ENCODE data around the gene WDR33. TPM values are rescaled to one million over a fixed set of nuclear protein-coding genes. Genes with fewer than 3 reads are reported as not detected.
A peak's percentile ranks its signal among the peaks of the same experiment; 100 is the strongest.
"Not testable (repeated sequence)": the region's sequence is repeated elsewhere in the genome, so short reads cannot be mapped to it uniquely, and the experiment has no call there.

WDR33 gene
- total RNA-seq, 6 donors from 2014 or later, result 33.7 to 76.3 (median 47.5) TPM

DNA sequence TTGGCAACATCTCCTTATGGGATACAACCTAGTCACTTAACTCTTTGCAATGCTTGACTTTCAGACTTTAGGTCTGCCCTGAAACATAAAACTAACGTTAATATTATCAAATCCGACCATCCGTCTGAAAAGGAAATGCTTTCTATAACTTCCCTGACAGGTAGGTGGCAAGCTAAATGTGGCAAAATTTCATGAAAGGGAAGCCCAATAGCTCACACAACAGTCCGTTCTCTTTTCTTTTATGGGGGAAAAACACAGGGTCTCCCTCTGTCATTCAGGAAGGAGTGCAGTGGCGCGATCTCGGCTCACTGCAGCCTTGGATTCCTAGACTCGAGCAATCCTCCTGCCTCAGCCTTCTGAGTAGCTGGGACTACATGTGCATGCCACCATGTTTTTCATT lies 56.8 kb downstream of the WDR33 start:
- peaks cover 0 to 20% (median 0%) of the 10 kb centered on the region in 4 donors for H3K36me3 ChIP-seq
- no peak overlapping the region for H3K4me3 ChIP-seq
- 86% methylated on average over 8 of the region's 8 CpGs for WGBS, 2 donors
- H3K27ac ChIP-seq, result no peak overlapping the region
- H3K4me1 ChIP-seq, result peaks cover 0 to 5% (median 0%) of the 10 kb centered on the region in 4 donors
- DNase-seq (no peak), ATAC-seq (ENCODE audit: low FRiP score in 2 of 2) (no peak)
- no peak for TF ChIP-seq EP300 (IDR thresholded peaks at IDR 0.05)
- no peak for TF ChIP-seq POLR2A (IDR thresholded peaks at IDR 0.05)
- TF ChIP-seq, protein P1, sequence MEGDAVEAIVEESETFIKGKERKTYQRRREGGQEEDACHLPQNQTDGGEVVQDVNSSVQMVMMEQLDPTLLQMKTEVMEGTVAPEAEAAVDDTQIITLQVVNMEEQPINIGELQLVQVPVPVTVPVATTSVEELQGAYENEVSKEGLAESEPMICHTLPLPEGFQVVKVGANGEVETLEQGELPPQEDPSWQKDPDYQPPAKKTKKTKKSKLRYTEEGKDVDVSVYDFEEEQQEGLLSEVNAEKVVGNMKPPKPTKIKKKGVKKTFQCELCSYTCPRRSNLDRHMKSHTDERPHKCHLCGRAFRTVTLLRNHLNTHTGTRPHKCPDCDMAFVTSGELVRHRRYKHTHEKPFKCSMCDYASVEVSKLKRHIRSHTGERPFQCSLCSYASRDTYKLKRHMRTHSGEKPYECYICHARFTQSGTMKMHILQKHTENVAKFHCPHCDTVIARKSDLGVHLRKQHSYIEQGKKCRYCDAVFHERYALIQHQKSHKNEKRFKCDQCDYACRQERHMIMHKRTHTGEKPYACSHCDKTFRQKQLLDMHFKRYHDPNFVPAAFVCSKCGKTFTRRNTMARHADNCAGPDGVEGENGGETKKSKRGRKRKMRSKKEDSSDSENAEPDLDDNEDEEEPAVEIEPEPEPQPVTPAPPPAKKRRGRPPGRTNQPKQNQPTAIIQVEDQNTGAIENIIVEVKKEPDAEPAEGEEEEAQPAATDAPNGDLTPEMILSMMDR (IDR thresholded peaks at IDR 0.05), result no peak
- no peak for TF ChIP-seq POLR2AphosphoS5 (IDR thresholded peaks at IDR 0.05)
- H3K9me3 ChIP-seq, result no peaks in the 10 kb centered on the region
- H3K27me3 ChIP-seq, result no peaks in the 10 kb centered on the region

DNA sequence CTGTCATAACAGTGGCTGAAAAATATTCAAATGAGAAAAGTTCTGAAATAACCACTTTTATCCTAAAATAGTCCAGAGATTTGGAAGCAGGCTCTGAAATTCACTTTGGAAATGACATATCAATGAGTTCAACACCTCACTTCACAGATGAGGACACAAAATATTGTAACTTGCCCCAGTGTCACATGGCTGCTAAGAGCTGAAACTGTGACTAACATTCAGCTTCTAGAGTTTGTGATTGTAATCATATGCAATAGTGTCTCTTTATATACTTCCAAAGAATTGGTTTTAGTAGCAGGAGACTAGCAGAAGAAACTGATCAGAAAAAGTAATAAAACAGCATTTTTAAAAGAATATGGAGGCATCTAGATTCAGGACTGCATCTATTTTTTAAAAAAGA lies 57.6 kb downstream of the WDR33 start:
- H3K9me3 ChIP-seq, result no peaks in the 10 kb centered on the region
- ATAC-seq (ENCODE audit: low FRiP score in 2 of 2), result no peak
- no peak for DNase-seq
- H3K27ac ChIP-seq, result no peak overlapping the region
- H3K27me3 ChIP-seq, result no peaks in the 10 kb centered on the region
- H3K4me1 ChIP-seq, result peaks cover 0 to 5% (median 0%) of the 10 kb centered on the region in 4 donors
- H3K36me3 ChIP-seq, result peaks cover 0 to 22% (median under 1%) of the 10 kb centered on the region in 4 donors
- TF ChIP-seq EP300 (IDR thresholded peaks at IDR 0.05) (no peak), POLR2A (IDR thresholded peaks at IDR 0.05) (no peak), POLR2AphosphoS5 (IDR thresholded peaks at IDR 0.05) (no peak)
- TF ChIP-seq, protein P1 (IDR thresholded peaks at IDR 0.05), result no peak
- H3K4me3 ChIP-seq, result no peak overlapping the region

DNA sequence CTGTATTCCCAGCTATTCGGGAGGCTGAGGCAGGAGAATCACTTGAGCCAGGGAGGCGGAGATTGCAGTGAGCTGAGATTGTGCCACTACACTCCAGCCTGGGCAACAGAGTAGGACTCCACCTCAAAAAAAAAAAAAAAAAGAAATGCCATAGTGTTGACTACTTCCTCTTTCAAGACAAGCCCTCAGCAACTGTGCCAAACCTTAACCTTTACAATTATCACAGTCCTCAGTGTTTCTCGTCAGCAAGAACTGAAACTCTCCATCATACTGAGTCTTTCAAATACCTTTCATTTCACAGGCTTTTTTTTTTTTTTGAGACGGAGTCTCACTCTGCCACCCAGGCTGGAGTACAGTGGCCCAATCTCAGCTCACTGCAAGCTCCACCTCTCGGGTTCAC lies 61.4 kb downstream of the WDR33 start:
- peak; percentile 57 to 63 for ATAC-seq (ENCODE audit: low FRiP score in 2 of 2)
- WGBS, 2 donors, result 61 to 66% methylated on average over 5 of the region's 5 CpGs
- not testable (repeated sequence) for H3K27me3 ChIP-seq, H3K4me1 ChIP-seq, H3K4me3 ChIP-seq, H3K9me3 ChIP-seq
- Histone ChIP-seq H3K27ac (peak overlapping the region in 1 of 4 donors; percentile 35), H3K36me3 (peaks cover 3 to 32% (median 6%) of the 10 kb centered on the region in 4 donors)
- peak in 1 of 2 donors; percentile 23 for DNase-seq

DNA sequence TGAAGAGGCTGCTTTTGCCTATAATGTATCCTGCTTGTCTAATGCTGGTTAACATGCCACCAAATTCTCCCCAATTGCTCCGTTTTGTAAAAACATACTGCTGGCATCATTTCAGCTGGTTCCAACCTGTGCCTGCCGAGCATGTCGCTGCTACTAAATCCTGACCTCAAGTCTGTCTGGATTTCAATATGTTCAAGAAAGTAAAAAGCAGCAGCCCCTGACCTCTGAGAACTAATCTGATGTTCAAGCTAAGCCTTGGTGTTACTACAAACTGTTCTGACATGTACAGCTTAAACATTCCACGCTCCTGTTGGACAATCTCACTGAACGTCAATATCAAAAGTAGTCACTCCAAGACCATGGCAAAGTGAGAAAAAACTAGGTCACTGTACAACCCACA lies 63.4 kb downstream of the WDR33 start:
- Histone ChIP-seq H3K27ac (no peak overlapping the region), H3K4me1 (peaks cover 0 to 5% (median 0%) of the 10 kb centered on the region in 4 donors), H3K4me3 (no peak overlapping the region), H3K9me3 (no peaks in the 10 kb centered on the region), H3K36me3 (peaks cover 3 to 32% (median 6%) of the 10 kb centered on the region in 4 donors), H3K27me3 (no peaks in the 10 kb centered on the region)
- 97 to 98% methylated on average over 5 of the region's 5 CpGs for WGBS, 2 donors
- DNase-seq, result no peak
- TF ChIP-seq, protein P1 (IDR thresholded peaks at IDR 0.05), result no peak
- no peak for TF ChIP-seq POLR2A (IDR thresholded peaks at IDR 0.05)
- no peak for TF ChIP-seq POLR2AphosphoS5 (IDR thresholded peaks at IDR 0.05)
- no peak for ATAC-seq (ENCODE audit: low FRiP score in 2 of 2)

DNA sequence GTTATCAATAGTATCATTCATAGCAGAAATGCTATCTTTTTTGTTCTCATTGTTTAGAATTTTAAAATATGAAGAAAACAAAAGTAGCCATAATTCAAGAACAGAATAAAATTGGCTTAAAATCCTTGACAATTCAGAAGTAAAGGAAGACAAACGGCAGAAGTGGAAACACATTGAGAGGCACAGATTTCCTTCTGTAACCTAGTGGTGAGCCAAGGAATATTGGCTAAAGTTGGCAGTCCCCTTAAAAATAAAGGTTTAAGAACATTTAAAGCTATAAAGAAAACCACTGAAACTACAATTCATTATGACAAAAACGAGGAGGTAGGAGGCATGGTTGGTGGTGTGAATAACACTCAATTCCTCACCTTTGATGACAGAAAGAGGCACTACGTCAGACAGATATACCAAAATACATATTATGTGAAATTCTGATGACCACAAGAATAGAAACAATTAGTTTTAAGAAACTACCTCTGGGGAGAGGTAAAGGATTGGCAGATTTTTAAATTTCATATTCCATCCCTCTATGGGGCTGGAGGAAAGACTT lies 67.4 kb downstream of the WDR33 start:
- DNase-seq, result no peak
- Histone ChIP-seq H3K36me3 (peaks cover 3 to 34% (median 7%) of the 10 kb centered on the region in 4 donors), H3K27me3 (no peaks in the 10 kb centered on the region), H3K4me3 (no peak overlapping the region), H3K9me3 (no peaks in the 10 kb centered on the region), H3K4me1 (no peaks in the 10 kb centered on the region), H3K27ac (no peak overlapping the region)
- TF ChIP-seq, protein P1 (IDR thresholded peaks at IDR 0.05), result no peak
- TF ChIP-seq POLR2AphosphoS5 (IDR thresholded peaks at IDR 0.05), result no peak
- TF ChIP-seq POLR2A (IDR thresholded peaks at IDR 0.05), result no peak
- TF ChIP-seq EP300 (IDR thresholded peaks at IDR 0.05), result no peak
- no peak for ATAC-seq (ENCODE audit: low FRiP score in 2 of 2)
- 74 to 75% methylated on average over 3 of the region's 3 CpGs for WGBS, 2 donors
